ENCODE data around the gene RMRP.
A peak's percentile ranks its signal among the peaks of the same experiment; 100 is the strongest.

DNA sequence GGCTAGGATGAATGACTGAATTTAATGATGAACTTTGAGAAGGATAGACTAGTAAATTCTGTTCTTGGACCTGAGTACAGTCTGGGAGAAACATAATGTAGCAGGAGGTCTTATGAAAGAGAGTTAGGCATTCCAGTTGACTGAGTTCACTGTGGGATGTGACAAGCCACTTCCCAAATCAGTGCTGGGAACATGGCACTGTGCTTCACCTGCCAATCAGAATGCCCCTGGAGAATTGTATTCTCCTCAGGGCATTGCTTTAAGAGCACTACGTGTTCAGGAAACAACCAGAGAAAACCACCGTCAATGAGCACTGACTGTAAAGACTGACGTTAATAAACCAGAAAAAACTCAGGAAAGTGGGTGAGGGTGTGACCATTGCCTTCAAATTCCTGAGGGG, 1.5 kb upstream of the RMRP start:
- peak in 1 of 2 donors; percentile 30 for TF ChIP-seq POLR2A (IDR thresholded peaks at IDR 0.05)
- TF ChIP-seq, protein P1, sequence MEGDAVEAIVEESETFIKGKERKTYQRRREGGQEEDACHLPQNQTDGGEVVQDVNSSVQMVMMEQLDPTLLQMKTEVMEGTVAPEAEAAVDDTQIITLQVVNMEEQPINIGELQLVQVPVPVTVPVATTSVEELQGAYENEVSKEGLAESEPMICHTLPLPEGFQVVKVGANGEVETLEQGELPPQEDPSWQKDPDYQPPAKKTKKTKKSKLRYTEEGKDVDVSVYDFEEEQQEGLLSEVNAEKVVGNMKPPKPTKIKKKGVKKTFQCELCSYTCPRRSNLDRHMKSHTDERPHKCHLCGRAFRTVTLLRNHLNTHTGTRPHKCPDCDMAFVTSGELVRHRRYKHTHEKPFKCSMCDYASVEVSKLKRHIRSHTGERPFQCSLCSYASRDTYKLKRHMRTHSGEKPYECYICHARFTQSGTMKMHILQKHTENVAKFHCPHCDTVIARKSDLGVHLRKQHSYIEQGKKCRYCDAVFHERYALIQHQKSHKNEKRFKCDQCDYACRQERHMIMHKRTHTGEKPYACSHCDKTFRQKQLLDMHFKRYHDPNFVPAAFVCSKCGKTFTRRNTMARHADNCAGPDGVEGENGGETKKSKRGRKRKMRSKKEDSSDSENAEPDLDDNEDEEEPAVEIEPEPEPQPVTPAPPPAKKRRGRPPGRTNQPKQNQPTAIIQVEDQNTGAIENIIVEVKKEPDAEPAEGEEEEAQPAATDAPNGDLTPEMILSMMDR (IDR thresholded peaks at IDR 0.05), result no peak

Measured in heart left ventricle (tissue), 13 donors.